IPS-15b (cell line): Measurements from ENCODE around the gene G3BP2.

Experiments used
- H3K27me3 ChIP-seq: one replicate; pipeline ENCODE4 v1.6.1; 2013; ENCODE audit warnings: low read length; ENCODE audit not compliant: control insufficient read depth, insufficient read depth
- H3K36me3 ChIP-seq: one replicate; pipeline ENCODE4 v1.6.1; 2013; ENCODE audit warnings: low read length; ENCODE audit not compliant: control insufficient read depth, insufficient read depth
- H3K4me1 ChIP-seq: one replicate; pipeline ENCODE4 v1.6.1; 2013; ENCODE audit warnings: mild to moderate bottlenecking, low read length; ENCODE audit not compliant: control insufficient read depth, insufficient read depth
- H3K4me3 ChIP-seq: one replicate; pipeline ENCODE4 v1.5.1; 2013; ENCODE audit warnings: low read depth, low read length
- H3K9ac ChIP-seq: one replicate; pipeline ENCODE4 v1.6.1; 2013; ENCODE audit warnings: low read depth, mild to moderate bottlenecking, low read length
- H3K9me3 ChIP-seq: one replicate; pipeline ENCODE4 v1.6.1; 2013; ENCODE audit warnings: mild to moderate bottlenecking, low read length; ENCODE audit not compliant: control insufficient read depth, insufficient read depth

The G3BP2 gene

GRCh38 chr4:75660491-75660890, 12.7 kb downstream of the G3BP2 start:
- no peak overlapping the region for H3K4me3 ChIP-seq
- peak overlapping the region; percentile 3 for H3K9ac ChIP-seq
- peaks cover 6% of the 10 kb centered on the region for H3K36me3 ChIP-seq
- H3K4me1 ChIP-seq = no peaks in the 10 kb centered on the region
- no peaks in the 10 kb centered on the region for H3K9me3 ChIP-seq
- H3K27me3 ChIP-seq = no peaks in the 10 kb centered on the region

DNA sequence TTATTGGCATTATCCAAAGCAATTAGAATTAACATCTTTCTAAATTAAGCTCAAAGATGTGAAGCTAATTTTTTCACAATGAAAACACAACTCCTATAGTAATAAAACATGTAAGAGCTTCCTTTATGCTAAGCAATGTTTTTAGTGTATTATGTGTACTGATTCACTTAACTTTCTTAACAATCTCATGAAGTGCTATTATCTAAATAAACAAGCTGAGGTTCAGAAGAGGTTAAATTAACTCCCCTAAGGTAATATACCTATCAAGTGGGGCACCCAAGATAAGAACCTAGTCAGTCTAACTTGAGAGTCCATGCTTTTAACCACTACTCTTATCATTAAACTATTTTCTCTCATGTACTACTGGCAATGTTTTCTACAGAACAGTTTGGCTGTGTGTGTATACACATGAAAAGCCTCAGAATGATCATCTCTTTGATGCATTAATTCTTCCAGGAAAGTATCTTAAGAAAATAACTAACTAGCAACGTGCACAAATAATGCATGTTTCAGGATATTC, 13.6 kb downstream of the G3BP2 start:
- H3K36me3 ChIP-seq = peaks cover 6% of the 10 kb centered on the region
- H3K4me3 ChIP-seq = no peak overlapping the region
- no peaks in the 10 kb centered on the region for H3K9me3 ChIP-seq
- no peaks in the 10 kb centered on the region for H3K27me3 ChIP-seq
- no peaks in the 10 kb centered on the region for H3K4me1 ChIP-seq
- H3K9ac ChIP-seq = no peak overlapping the region

DNA sequence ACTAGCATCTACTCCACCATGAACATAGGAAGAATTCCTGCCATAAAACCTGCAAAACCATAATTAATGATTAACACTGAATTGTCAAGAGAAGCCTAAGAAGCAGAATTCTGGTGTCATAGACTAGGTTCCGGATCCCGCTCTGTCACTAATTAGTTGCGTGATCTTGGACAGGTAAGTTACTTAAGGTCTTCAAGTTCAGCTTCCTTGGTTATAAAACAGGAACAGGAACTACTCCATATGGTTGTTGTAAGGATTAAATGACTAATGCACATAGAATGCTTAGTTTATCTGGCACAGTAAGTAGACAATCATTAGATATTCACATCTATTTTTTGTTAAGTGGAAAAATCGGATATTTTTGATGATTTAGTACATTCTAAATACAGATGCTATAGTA, 14.3 kb downstream of the G3BP2 start:
- Histone ChIP-seq H3K27me3 (no peaks in the 10 kb centered on the region), H3K9ac (no peak overlapping the region), H3K4me1 (no peaks in the 10 kb centered on the region), H3K36me3 (peaks cover 11% of the 10 kb centered on the region), H3K9me3 (no peaks in the 10 kb centered on the region), H3K4me3 (no peak overlapping the region)

GRCh38 chr4:75655562-75655961, 17.6 kb downstream of the G3BP2 start:
- Histone ChIP-seq H3K4me3 (no peak overlapping the region), H3K9ac (no peak overlapping the region), H3K9me3 (no peaks in the 10 kb centered on the region), H3K27me3 (no peaks in the 10 kb centered on the region), H3K4me1 (no peaks in the 10 kb centered on the region), H3K36me3 (peaks cover 16% of the 10 kb centered on the region)

DNA sequence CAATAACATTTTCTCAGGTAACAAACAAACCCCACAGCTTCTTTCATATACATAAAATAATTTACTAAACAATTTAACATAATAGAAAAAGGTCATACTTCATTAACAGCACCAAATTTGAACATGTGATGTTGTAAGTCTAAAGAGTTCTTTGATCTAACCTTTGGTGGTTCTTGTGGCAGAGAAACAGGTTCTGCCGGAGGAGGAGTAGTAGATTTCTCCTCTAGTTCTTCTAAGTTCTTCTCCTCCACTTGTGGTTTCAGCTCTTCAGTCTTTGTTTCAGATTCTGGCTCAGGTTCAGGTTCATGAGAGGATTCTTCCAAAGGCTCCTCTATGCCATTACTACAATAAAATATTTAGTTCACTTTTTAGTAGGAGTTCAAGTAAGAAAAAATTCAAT, 18.3 kb downstream of the G3BP2 start:
- Histone ChIP-seq H3K9me3 (no peaks in the 10 kb centered on the region), H3K9ac (no peak overlapping the region), H3K4me1 (no peaks in the 10 kb centered on the region), H3K4me3 (no peak overlapping the region), H3K27me3 (no peaks in the 10 kb centered on the region), H3K36me3 (peaks cover 16% of the 10 kb centered on the region)

DNA sequence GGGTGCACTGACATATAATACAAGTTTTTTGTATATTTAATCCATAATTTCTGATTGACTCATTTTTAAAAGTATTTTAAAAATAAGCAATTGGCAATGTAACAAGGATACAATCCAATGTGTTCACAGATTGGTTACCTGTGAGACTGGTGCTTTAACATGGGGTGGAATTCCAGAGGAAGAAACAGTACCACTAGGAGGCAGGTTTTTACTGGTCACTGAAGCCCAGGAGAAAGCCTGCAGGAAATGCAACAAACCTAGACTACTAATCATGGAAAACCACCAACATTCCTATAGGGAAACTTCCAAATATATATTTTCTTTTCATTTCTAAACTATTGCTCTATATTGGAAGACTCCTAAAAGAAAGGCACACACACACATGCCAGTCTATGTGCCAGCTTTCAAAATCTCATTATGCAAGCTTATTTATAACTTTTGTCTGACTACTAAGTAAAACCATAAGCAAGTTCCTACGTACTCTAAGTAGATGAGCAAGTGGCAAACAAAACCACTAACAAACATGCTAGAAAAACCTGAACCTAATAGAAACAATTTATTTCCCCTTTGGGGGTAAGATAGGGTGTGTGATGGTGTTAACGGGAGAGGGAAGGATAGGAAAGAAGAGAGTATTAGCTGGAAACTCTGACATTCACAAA, 19.2 kb downstream of the G3BP2 start:
- no peak overlapping the region for H3K4me3 ChIP-seq
- no peaks in the 10 kb centered on the region for H3K27me3 ChIP-seq
- H3K4me1 ChIP-seq = no peaks in the 10 kb centered on the region
- peaks cover 21% of the 10 kb centered on the region for H3K36me3 ChIP-seq
- no peaks in the 10 kb centered on the region for H3K9me3 ChIP-seq
- H3K9ac ChIP-seq = no peak overlapping the region

GRCh38 chr4:75644095-75644494, 29.1 kb downstream of the G3BP2 start:
- Histone ChIP-seq H3K27me3 (no peaks in the 10 kb centered on the region), H3K9me3 (no peaks in the 10 kb centered on the region), H3K9ac (no peak overlapping the region), H3K36me3 (peaks cover 22% of the 10 kb centered on the region), H3K4me3 (no peak overlapping the region), H3K4me1 (no peaks in the 10 kb centered on the region)

DNA sequence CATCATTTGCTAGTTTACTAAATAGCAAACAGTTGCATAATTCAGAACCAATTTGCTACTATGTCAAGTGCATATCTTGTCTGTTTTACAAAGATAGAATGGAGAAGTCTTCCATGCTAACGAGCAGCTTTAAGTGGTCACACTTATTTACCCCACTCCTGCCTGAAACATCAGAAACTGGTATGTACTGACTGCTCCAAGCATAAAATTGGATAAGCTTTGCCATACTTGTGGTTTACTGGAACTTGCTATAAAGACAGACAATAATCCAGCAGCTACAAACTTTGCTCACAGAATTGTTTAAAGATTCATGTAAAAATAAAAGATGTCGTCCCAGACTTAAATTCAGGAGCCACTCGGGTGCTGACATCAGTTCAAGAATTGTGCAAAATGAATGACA, 29.6 kb downstream of the G3BP2 start:
- Histone ChIP-seq H3K27me3 (no peaks in the 10 kb centered on the region), H3K9ac (no peak overlapping the region), H3K4me1 (no peaks in the 10 kb centered on the region), H3K36me3 (peaks cover 21% of the 10 kb centered on the region), H3K9me3 (no peaks in the 10 kb centered on the region), H3K4me3 (no peak overlapping the region)

DNA sequence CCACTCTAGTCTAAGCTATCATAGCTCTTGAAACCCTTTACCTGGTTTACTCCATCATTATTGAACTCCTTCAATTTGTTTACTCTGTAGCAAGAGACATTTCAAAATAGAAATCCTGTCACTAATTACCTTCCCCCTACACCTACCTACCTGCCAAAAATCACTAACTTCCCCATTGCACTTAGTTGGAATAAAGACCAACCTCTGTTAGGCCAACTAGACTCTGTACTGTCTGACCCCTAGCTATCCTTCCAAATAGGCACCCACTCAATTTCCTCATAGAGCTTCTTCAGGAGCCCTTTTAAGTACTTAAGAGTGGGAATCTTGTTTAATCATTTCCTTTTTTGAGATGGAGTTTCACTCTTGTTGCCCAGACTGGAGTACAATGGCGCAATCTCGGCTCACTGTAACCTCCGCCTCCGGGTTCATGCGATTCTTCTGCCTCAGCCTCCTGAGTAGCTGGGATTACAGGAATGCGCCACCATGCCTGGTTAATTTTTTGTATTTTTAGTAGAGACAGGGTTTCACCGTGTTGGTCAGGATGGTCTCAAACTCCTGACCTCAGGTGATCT, 34.0 kb downstream of the G3BP2 start:
- Histone ChIP-seq H3K27me3 (peaks cover 2% of the 10 kb centered on the region), H3K36me3 (no peaks in the 10 kb centered on the region), H3K9ac (no peak overlapping the region), H3K4me3 (no peak overlapping the region), H3K9me3 (no peaks in the 10 kb centered on the region), H3K4me1 (no peaks in the 10 kb centered on the region)

DNA sequence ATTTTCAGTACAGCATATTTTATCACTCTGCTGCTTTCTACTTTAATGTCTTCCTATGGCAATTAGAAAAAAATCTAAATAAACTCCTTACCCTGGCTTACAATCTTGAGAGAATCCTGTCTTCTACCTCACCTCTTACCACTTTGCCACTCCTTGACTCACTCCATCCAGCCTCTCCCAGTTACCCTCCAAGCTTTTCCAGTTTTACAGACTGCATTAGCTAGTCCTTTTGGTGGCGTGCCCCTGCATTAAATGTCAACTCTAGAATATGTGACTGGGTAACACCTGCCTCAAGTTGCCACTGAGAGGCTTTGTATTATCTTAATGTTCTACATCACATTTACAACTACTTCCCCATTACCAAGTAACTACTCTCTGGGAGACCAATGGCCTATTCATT, 35.4 kb downstream of the G3BP2 start:
- Histone ChIP-seq H3K36me3 (no peaks in the 10 kb centered on the region), H3K4me1 (no peaks in the 10 kb centered on the region), H3K27me3 (peaks cover 2% of the 10 kb centered on the region), H3K9me3 (no peaks in the 10 kb centered on the region), H3K9ac (no peak overlapping the region), H3K4me3 (no peak overlapping the region)

DNA sequence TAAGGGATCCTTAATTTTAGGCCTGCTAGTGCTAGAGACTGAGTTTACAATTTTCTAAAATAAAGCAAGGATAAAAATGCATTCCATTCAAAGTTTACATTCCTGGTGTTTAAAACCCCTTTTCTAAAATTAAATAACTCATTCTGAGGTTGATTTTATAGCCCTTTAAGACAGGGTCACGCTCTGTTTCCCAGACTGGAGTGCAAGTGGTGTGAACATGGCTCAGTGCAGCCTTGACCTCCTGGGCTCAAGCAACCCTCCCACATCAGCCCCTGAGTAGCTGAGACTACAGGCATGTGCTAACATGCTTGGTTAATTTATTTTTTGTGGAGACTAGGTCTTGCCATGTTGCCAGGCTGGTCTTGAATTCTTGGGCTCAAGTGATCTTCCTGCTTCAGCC, 36.0 kb downstream of the G3BP2 start:
- H3K27me3 ChIP-seq = peaks cover 2% of the 10 kb centered on the region
- no peaks in the 10 kb centered on the region for H3K4me1 ChIP-seq
- no peaks in the 10 kb centered on the region for H3K36me3 ChIP-seq
- H3K4me3 ChIP-seq = no peak overlapping the region
- no peaks in the 10 kb centered on the region for H3K9me3 ChIP-seq
- H3K9ac ChIP-seq = no peak overlapping the region

- no peak overlapping the region for H3K4me3 ChIP-seq
- H3K4me1 ChIP-seq = peaks cover 3% of the 10 kb centered on the region
These were observed 38.3 kb downstream of the G3BP2 start for GRCh38 chr4:75634951-75635350.

More at GRCh38 chr4:75634951-75635350, 38.3 kb downstream of the G3BP2 start:
- no peak overlapping the region for H3K9ac ChIP-seq
- H3K36me3 ChIP-seq = no peaks in the 10 kb centered on the region
- peaks cover 5% of the 10 kb centered on the region for H3K27me3 ChIP-seq
- no peaks in the 10 kb centered on the region for H3K9me3 ChIP-seq
